Choroid plexus epithelial cell (primary cell): Measurements from ENCODE around the gene ADAD2.

Experiments used
- DNase-seq: peaks from one replicate; pipeline ENCODE4 v3.0.0-alpha.2; 2010; ENCODE audit warnings: low read depth
- H3K4me3 ChIP-seq: 2 replicates; pipeline ENCODE4 v1.5.1; 2011; ENCODE audit warnings: low read depth, mild to moderate bottlenecking, control low read depth, low read length, moderate library complexity
- TF ChIP-seq, protein P1 (sequence below): conservative IDR thresholded peaks from 2 replicates; pipeline ENCODE4 v1.5.1; 2011; ENCODE audit warnings: low read depth, mild to moderate bottlenecking, control low read depth, inconsistent platforms, low read length, moderate library complexity

Gene ADAD2

DNA sequence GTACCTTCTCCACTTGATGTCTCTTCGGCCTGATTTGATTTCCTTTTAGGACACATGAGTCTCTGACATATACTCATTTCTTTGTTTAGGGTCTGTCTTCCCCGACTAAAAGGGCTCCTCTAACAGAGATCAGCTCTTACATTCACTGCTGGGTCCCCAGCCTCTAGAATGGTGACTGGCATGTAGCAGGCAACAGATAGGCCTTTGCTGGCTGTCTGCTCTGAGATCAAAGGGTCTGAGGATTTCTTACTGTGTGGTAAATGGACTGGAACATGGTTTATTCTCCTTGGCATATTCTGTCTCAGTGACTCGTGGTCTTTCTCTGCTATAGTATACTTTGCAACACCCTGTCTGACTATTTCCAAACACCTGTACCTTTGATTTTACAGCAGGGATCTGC lies 29.2 kb upstream of the ADAD2 start:
- no peak for DNase-seq
- TF ChIP-seq, protein P1, sequence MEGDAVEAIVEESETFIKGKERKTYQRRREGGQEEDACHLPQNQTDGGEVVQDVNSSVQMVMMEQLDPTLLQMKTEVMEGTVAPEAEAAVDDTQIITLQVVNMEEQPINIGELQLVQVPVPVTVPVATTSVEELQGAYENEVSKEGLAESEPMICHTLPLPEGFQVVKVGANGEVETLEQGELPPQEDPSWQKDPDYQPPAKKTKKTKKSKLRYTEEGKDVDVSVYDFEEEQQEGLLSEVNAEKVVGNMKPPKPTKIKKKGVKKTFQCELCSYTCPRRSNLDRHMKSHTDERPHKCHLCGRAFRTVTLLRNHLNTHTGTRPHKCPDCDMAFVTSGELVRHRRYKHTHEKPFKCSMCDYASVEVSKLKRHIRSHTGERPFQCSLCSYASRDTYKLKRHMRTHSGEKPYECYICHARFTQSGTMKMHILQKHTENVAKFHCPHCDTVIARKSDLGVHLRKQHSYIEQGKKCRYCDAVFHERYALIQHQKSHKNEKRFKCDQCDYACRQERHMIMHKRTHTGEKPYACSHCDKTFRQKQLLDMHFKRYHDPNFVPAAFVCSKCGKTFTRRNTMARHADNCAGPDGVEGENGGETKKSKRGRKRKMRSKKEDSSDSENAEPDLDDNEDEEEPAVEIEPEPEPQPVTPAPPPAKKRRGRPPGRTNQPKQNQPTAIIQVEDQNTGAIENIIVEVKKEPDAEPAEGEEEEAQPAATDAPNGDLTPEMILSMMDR, result no peak

DNA sequence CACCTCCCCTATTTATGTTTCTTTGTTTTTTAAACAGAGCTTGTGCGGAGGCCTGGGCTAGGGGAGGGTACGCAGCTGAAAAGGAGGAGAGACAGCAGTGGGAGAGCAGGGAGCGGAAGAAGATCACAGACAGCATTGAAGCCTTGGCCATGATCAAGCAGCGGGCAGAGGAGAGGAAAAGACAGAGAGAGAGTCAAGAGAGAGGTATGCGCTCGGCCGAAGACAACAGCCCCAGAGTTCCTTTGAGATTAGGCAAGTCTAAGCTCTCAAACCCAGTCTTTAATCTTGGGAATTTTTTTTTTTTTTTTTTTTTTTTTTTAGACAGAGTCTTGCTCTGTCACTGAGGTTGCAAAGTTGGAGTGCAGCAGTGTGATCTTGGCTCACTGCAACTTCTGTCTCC lies 25.2 kb upstream of the ADAD2 start:
- DNase-seq, result no peak
- TF ChIP-seq, protein P1, result no peak
- no peak overlapping the region for H3K4me3 ChIP-seq

More for the DNA sequence above, 29.2 kb upstream of the ADAD2 start:
- H3K4me3 ChIP-seq, result no peak overlapping the region

DNA sequence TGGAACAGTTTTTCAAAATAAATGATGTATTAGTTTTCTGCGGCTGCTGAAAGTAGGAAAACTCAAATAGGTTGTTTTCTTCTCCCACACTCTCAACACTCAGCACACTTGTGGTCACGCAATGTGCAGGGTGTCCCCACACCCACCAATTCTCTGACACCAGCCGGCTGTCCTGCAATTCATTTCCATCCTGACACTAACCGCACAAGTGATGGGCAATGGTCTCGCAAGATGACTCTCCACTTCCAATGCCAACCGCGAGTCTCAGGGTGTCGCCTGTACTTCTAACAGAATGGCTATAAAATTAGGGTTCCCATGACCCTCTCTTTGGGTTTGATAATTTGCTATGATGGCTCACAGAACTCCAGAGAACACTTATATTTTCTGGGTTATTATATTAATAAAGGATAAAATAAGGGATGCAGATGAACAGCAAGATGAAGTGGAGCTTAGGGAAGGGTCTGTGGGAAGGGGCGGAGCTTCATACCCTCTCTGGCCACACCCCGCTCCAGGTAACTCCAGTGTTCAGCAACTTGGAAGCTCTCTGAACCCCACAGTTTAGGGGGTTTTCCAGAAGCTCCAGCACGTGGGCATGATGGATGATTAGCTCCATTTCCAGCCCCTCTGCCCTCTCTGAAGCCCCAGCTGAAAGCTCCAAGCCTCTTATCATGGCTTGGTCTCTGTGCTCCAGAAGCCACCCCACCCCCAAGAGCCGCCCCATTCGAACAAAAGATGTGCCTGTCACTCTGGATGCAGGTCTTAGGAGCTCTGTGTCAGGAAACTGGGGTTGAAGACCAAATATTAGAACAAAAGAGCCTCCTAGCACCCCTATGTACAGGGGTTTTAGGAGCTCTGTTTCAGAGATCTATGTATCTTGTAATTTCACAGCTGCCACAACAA lies 23.9 kb upstream of the ADAD2 start:
- no peak overlapping the region for H3K4me3 ChIP-seq
- no peak for DNase-seq
- TF ChIP-seq, protein P1, result no peak

DNA sequence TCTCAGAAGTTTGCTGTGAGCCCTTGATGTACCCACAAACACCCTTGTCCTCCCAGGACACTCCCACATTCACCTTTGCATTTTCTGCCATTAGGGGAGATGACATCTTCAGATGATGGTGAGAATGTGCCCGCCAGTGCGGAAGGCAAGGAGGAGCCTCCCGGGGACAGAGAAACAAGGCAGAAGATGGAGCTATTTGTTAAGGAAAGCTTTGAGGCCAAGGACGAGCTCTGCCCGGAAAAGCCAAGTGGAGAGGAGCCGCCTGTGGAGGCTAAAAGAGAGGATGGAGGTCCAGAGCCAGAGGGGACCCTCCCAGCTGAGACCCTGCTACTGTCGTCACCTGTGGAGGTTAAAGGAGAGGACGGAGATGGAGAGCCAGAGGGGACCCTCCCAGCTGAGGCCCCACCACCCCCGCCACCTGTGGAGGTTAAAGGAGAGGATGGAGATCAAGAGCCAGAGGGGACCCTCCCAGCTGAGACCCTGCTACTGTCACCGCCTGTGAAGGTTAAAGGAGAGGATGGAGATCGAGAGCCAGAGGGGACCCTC lies 21.1 kb upstream of the ADAD2 start:
- TF ChIP-seq, protein P1, result no peak
- no peak overlapping the region for H3K4me3 ChIP-seq
- DNase-seq, result no peak

DNA sequence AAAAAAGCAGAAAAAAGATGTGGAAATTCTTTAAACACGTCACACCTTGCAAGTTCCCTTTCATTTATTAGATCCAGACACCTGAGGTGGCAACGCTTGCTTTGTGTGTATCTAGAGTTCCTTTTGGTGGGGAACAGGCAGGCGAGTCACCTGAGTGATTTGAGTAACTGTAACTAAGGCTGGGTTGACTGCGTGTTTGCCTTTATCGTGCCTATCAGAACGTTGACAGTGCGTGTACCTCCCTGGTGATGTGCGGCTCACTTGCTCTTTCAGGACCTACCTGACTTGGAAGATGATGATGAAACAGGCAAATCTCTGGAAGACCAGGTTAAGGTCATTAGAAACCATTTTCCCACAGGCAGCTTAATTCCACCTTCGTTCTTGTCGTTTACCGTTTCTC lies 16.6 kb upstream of the ADAD2 start:
- no peak overlapping the region for H3K4me3 ChIP-seq
- DNase-seq, result no peak
- TF ChIP-seq, protein P1, result no peak

DNA sequence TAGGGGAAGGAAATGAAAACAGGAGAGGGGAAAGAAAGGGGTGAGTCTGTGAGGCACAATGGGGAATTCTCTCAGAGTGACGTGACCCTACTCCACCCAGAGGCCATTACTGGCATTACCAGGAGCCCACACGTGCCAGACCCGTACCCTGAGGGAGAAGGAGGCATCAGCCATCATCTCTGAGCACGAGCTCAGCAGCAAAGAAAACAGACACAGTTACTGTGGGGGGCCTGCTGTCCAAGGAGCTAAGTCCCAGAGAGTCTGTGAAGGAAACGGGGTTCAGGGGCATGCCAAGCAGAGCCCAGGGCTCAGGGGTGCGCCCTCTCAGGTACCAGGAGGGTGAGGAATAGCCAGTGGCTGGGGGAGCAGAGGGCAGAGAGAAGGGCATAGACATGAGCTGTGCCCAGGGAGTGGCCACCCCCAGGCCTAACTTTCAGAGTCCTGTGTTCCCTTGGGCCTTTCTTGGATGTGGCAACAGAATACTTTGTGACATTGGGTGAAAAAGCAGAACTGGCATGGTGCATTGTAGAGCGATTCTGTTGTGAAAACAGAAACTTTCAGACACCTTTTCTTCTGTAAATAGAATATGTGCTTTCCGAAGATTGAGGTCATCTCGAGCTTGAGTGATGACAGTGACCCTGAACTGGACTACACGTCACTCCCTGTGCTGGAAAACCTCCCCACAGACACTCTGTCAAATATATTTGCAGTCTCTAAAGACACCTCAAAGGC lies 15.4 kb upstream of the ADAD2 start:
- H3K4me3 ChIP-seq, result no peak overlapping the region
- TF ChIP-seq, protein P1, result peak; percentile 63
- peak; percentile 45 for DNase-seq
